SK-N-MC (cell line): Measurements from ENCODE around the gene DGUOK.

Source experiments
- EZH2 ChIP-seq: fragments of 200-600 bp; sonication (generic); IDR thresholded peaks from one replicate; pipeline ENCODE4 v1.6.1; 2017; ENCODE audit warnings: antibody characterized with exemption
- FOXP2 ChIP-seq: optimal IDR thresholded peaks from 2 replicates; pipeline ENCODE3; 2011; ENCODE audit warnings: mild to moderate bottlenecking, moderate library complexity; ENCODE audit not compliant: insufficient read depth; ENCODE audit errors: extremely low read length, control extremely low read depth
- POLR2AphosphoS5 ChIP-seq: IDR thresholded peaks from 2 replicates; pipeline ENCODE4 v1.6.1; 2012; ENCODE audit warnings: mild to moderate bottlenecking, low read depth, low read length, borderline replicate concordance

DNA sequence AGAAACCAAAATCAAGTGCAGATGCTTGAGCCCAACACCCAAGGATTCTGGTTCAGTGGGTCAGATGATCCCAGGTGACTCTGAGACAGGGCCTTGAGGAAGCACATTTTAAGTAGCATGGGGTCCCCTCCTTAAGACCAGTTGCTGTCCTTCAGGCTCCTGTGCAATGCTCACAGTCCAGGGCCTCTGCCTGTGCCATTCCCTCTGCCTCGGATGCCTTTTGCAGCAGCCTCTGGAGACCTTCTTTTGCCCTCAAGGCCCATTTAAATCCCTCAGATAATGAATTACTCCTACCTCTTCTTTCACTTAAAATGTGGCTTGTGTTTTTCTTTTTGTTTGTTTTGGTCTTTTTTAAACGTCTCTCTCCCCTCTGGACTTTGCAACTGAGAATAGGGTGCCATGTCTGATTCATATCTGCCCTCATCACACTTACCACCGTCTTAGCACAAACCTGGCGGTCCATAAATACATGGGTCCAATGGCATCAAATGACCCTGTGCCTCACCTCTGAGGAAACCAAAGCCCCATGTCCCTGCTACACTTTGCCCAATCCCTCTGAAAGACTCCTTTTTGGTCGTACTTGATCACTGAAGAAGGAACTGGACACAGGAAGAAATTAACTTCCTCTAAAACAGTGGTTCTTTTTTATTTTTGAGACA lies 19.7 kb upstream of the DGUOK start:
- TF ChIP-seq EZH2 (no peak), POLR2AphosphoS5 (no peak), FOXP2 (no peak)
